22Rv1 (cell line): Measurements from ENCODE around the gene ADCY1.

Experiments
- ZFX ChIP-seq: fragments of 450-650 bp; IDR thresholded peaks from 2 replicates; pipeline ENCODE4 v1.6.1; 2017; ENCODE audit warnings: antibody characterized with exemption, borderline replicate concordance
- TF ChIP-seq, protein P1 (sequence below): fragments of 450-650 bp; IDR thresholded peaks from 2 replicates; pipeline ENCODE4 v1.5.1; 2017; ENCODE audit warnings: mild to moderate bottlenecking

DNA sequence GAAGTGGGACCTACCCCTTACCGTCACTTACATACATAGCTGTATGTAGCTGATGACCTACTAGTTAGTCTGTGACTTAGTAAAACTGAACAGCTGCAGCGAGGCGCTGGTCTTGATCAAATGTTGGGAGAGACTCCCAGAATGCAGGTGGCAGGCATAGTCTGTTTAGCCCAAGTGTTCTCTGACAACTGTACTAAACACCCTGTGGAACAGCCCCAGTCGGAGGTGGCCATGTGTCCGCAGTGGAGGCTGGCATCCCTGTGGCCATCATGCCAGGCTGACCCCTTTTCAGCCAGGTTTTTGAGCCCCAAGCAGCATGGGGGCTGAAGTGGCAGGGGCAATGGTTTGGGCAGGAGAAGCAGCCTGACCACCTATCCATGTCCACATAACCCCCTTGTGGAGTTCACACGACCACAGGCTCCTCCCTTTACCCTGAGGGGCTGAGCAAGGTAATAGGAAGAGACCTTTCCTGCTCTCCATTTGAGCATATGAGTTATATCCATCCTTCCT is 7.2 kb downstream of the ADCY1 start:
- TF ChIP-seq, protein P1, sequence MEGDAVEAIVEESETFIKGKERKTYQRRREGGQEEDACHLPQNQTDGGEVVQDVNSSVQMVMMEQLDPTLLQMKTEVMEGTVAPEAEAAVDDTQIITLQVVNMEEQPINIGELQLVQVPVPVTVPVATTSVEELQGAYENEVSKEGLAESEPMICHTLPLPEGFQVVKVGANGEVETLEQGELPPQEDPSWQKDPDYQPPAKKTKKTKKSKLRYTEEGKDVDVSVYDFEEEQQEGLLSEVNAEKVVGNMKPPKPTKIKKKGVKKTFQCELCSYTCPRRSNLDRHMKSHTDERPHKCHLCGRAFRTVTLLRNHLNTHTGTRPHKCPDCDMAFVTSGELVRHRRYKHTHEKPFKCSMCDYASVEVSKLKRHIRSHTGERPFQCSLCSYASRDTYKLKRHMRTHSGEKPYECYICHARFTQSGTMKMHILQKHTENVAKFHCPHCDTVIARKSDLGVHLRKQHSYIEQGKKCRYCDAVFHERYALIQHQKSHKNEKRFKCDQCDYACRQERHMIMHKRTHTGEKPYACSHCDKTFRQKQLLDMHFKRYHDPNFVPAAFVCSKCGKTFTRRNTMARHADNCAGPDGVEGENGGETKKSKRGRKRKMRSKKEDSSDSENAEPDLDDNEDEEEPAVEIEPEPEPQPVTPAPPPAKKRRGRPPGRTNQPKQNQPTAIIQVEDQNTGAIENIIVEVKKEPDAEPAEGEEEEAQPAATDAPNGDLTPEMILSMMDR = no peak
- TF ChIP-seq ZFX = no peak
